ENCODE measurements around the gene ARMC9. TPM values are rescaled to one million over a fixed set of nuclear protein-coding genes. Genes with fewer than 3 reads are reported as not detected.

The ARMC9 gene
- total and polyA plus RNA-seq, 8 donors, result 3.7 to 15.0 (median 8.1) TPM

DNA sequence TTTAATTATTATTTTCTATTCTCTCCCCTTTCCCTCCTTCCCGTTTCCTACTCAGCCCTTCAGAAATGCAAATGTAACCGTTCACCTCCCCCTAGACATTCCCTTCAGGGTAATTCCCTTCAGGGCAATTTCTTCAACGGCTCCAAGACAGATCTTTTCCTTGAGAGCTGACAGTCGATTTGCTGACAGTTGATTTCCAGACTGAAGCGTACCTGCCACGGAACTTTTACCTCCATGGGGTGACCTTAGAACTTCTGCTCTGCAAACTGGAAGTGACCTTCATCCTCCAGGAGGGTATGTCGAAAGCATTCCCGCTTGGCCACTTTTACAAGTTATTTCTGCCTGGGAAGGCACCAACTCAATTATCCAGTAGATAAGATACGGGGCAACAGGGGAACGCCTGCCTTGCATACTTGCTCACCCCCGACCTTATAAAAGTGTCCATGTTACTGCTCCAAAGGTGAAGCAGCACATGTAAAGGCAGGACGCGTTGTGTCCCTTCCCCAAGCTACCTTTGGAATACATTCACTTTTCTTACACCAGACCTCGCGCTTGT is 215.6 kb downstream of the ARMC9 start:
- peak overlapping the region in 1 of 4 donors; percentile 1 for H3K4me3 ChIP-seq
- intact Hi-C loops (cut with DNase I), result loop anchor here in 2 of 3 donors (5.0 to 10.0 kb wide), 3 partner anchors 122 to 189 kb away; no protein-coding TSS in a partner anchor
- no peaks in the 10 kb centered on the region for H3K36me3 ChIP-seq
- H3K9me3 ChIP-seq, result no peaks in the 10 kb centered on the region
- no peak for DNase-seq
- 40 to 43% methylated on average over 15 of the region's 15 CpGs for WGBS, 2 donors
- FAIRE-seq, result no peak
- peak overlapping the region in 1 of 4 donors; percentile 6 for H3K27ac ChIP-seq
- no peak for ATAC-seq
- peaks cover 0 to 5% (median 4%) of the 10 kb centered on the region in 3 donors for H3K4me1 ChIP-seq
- TF ChIP-seq, protein P1, sequence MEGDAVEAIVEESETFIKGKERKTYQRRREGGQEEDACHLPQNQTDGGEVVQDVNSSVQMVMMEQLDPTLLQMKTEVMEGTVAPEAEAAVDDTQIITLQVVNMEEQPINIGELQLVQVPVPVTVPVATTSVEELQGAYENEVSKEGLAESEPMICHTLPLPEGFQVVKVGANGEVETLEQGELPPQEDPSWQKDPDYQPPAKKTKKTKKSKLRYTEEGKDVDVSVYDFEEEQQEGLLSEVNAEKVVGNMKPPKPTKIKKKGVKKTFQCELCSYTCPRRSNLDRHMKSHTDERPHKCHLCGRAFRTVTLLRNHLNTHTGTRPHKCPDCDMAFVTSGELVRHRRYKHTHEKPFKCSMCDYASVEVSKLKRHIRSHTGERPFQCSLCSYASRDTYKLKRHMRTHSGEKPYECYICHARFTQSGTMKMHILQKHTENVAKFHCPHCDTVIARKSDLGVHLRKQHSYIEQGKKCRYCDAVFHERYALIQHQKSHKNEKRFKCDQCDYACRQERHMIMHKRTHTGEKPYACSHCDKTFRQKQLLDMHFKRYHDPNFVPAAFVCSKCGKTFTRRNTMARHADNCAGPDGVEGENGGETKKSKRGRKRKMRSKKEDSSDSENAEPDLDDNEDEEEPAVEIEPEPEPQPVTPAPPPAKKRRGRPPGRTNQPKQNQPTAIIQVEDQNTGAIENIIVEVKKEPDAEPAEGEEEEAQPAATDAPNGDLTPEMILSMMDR (IDR thresholded peaks at IDR 0.05), result no peak
- no peaks in the 10 kb centered on the region for H3K27me3 ChIP-seq

DNA sequence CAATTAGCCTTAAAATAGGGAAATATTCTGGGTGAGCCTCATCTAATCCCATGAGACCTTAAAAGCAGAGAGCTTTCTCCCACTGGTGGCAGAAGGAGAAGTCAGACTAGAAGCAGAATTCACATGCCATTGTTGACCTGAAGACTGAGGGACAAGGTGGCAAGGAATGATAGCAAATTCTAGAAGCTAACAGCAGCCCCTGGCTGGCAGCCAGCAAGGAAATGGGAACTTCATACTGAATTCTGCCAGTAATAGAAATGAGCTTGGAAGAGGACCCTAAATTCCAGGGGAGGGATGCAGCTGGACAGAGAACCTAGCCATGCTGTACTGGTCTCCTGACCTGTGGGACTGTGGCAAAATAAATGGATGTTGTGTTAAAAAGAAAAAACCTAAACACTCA is 216.6 kb downstream of the ARMC9 start:
- no peak for DNase-seq
- FAIRE-seq, result no peak
- TF ChIP-seq, protein P1 (IDR thresholded peaks at IDR 0.05), result no peak
- Histone ChIP-seq H3K27ac (no peak overlapping the region), H3K4me3 (no peak overlapping the region), H3K9me3 (no peaks in the 10 kb centered on the region), H3K36me3 (no peaks in the 10 kb centered on the region), H3K4me1 (peaks cover 0 to 5% (median 4%) of the 10 kb centered on the region in 3 donors), H3K27me3 (no peaks in the 10 kb centered on the region)
- no peak for ATAC-seq
- intact Hi-C loops (cut with DNase I), result loop anchor here in 1 of 3 donors (10.0 kb wide), 1 partner anchor 190 kb away; no protein-coding TSS in a partner anchor

DNA sequence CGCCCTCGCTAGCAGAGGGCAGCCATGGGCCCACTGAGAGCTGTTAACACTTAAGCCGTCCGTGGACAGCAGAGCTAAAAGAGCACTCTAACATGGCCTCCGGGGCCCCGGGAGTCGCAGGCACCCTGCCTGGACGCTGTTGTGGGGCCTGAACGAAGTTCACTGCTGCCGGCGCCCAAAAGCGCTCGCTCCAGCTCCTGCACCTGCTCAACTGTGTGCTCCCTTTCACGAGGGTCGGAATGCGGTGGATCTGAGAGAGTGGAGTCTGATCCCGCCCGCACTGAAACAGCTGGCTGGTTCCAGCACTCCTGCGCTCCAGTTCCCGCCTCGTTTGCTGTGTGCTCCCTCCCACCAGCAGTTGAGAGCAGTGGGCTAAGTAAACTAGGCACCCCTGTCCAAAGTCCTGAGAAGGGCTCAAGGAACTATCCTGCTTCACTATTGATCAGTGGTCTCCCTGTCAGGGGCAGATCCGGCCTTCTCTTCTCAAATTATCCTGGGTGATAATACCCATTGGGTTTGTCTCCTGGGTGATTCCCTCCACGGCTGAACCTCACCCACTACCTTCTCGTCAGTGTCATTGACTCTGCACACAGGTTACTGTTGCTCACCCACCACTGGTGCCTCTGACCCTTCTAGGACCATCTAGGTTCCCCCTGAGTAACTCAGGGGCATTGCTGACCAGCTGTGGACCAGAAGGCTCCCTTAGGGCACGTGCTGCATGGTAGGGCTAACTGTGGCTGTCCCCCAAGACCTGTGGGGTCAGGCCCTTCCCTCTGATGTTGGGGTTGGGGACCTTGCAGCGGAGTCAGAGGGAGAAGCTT is 220.6 kb downstream of the ARMC9 start:
- intact Hi-C loops (cut with DNase I), result loop anchor here in 1 of 3 donors (10.0 kb wide), 1 partner anchor 194 kb away; no protein-coding TSS in a partner anchor
- WGBS, 2 donors, result 80 to 83% methylated on average over 26 of the region's 26 CpGs
- ATAC-seq (no peak), FAIRE-seq (no peak), DNase-seq (no peak)
- Histone ChIP-seq H3K4me3 (no peak overlapping the region), H3K36me3 (no peaks in the 10 kb centered on the region), H3K4me1 (no peaks in the 10 kb centered on the region), H3K27ac (no peak overlapping the region), H3K27me3 (no peaks in the 10 kb centered on the region), H3K9me3 (no peaks in the 10 kb centered on the region)
- TF ChIP-seq, protein P1 (IDR thresholded peaks at IDR 0.05), result no peak

DNA sequence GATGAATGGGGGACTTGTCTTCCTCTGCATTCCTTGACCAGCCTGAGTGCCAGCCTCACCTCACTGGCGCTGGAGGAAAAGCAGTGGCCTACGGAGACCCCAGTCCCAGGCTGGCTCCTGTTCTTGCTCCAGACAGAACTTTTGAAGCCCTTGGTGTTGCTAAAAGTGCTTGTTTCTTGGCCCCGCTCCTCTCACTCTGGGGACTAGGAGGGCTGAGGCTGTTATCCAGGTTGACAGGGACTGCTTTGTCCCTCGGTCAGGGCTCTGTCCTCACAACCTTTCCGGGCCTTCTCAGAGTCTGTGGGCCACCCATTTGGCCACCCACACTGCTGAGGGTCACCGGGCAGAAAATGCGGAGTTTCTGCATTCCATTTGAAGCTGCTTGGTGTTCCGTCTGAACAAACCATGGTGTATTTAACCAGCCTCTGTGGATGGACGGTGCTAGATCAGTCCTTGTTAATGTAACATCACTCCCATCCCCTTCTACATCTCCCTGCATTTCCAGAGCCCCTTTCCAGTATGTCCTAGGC is 222.7 kb downstream of the ARMC9 start:
- Histone ChIP-seq H3K27me3 (no peaks in the 10 kb centered on the region), H3K9me3 (no peaks in the 10 kb centered on the region), H3K36me3 (no peaks in the 10 kb centered on the region), H3K4me1 (no peaks in the 10 kb centered on the region), H3K27ac (no peak overlapping the region), H3K4me3 (no peak overlapping the region)
- intact Hi-C loops (cut with DNase I), result no loop called here
- ATAC-seq (no peak), FAIRE-seq (no peak), DNase-seq (no peak)
- 74 to 75% methylated on average over 9 of the region's 9 CpGs for WGBS, 2 donors
- TF ChIP-seq, protein P1 (IDR thresholded peaks at IDR 0.05), result no peak
